Measurements from ENCODE around the gene ROBO1. TPM values are rescaled to one million over a fixed set of nuclear protein-coding genes. Genes with fewer than 3 reads are reported as not detected.

The ROBO1 gene
- total and polyA plus RNA-seq, 2 of the 13 experiments (the other 11 are each of a cell fraction or from before 2014, with no cell fraction given) = 52.2 to 71.0 TPM

DNA sequence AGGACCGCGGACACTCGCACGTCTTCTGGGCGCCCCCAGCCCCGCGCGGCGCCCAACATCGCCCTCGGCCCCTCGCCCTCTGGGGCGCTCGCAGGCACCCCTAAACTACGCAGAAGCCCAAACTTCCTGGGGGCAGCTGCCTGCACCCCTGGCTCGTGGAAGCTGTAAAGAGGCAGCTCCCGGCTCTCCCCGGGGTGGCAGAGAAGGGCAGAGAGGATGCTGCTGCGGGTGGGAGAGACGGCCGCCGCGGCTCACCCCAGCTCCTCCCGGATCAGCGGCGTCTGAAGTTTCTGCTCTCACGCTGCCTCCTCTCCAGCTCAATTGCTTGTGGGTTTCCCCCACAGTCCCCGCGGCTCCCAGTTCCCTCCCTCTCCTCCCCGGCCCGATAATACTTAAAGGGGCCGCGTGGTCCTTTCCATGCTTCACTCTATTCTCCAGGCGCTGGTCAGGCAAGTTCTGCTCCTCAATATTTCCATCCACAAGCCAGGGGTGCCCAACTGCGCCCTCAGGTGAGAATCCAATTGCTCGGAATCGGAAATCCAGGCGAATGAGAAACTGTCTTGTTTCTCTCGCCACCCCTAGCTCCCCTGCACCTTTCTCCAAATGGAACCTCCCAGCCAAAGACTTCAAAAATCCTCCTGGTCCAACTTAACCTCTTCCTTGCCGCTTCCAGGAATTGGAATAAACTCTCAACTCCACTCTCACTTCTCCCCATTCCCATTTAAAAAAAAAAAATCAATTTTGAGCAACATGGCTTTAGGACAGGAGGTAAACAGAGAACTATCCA is 748.5 kb downstream of the ROBO1 start (continued):
- TF ChIP-seq ZNF10 (CRISPR knock-in tag; IDR thresholded peaks at IDR 0.05; ENCODE audit: borderline replicate concordance, low read depth) (no peak), MBD4 (IDR thresholded peaks at IDR 0.05; ENCODE audit: borderline replicate concordance, low read length) (no peak), USF2 (IDR thresholded peaks at IDR 0.05; ENCODE audit: low read depth, low read length) (no peak), USF2 (CRISPR knock-in tag; IDR thresholded peaks at IDR 0.05; ENCODE audit: borderline replicate concordance) (no peak), TBX3 (IDR thresholded peaks at IDR 0.05; ENCODE audit: borderline replicate concordance) (no peak), PCBP1 (IDR thresholded peaks at IDR 0.05; ENCODE audit: borderline replicate concordance, low read depth, low read length) (no peak), ARHGAP35 (CRISPR knock-in tag; IDR thresholded peaks at IDR 0.05; ENCODE audit: borderline replicate concordance) (no peak), SAP130 (CRISPR knock-in tag; IDR thresholded peaks at IDR 0.05; ENCODE audit: low read depth) (peak; percentile 70), TARDBP (CRISPR knock-in tag; IDR thresholded peaks at IDR 0.05) (peak; percentile 83), JUNB (CRISPR knock-in tag; IDR thresholded peaks at IDR 0.05; ENCODE audit: borderline replicate concordance) (peak; percentile 52; the same call in 1 of the 2 replicates), ZNF850 (CRISPR knock-in tag; conservative IDR thresholded peaks at IDR 0.05) (no peak), ZFP90 (CRISPR knock-in tag; IDR thresholded peaks at IDR 0.05; ENCODE audit: borderline replicate concordance) (no peak), CHD2 (IDR thresholded peaks at IDR 0.05; ENCODE audit: low read depth, low read length) (no peak), ZNF367 (CRISPR knock-in tag; IDR thresholded peaks at IDR 0.05; ENCODE audit: borderline replicate concordance) (no peak), SSRP1 (CRISPR knock-in tag; IDR thresholded peaks at IDR 0.05) (no peak), FOXM1 (CRISPR knock-in tag; IDR thresholded peaks at IDR 0.05) (no peak), RAD51 (IDR thresholded peaks at IDR 0.05; ENCODE audit: borderline replicate concordance) (no peak), ZSCAN21 (CRISPR knock-in tag; IDR thresholded peaks at IDR 0.05; ENCODE audit: borderline replicate concordance) (no peak), KAT7 (CRISPR knock-in tag; IDR thresholded peaks at IDR 0.05; ENCODE audit: borderline replicate concordance) (peak; percentile 78; the same call in 1 of the 2 replicates), ZFP41 (CRISPR knock-in tag; IDR thresholded peaks at IDR 0.05; ENCODE audit: borderline replicate concordance) (peak; percentile 70; the same call in 1 of the 2 replicates), ZNF678 (CRISPR knock-in tag; IDR thresholded peaks at IDR 0.05) (no peak), SMAD9 (CRISPR knock-in tag; IDR thresholded peaks at IDR 0.05) (no peak)
- TF ChIP-seq, protein P1, sequence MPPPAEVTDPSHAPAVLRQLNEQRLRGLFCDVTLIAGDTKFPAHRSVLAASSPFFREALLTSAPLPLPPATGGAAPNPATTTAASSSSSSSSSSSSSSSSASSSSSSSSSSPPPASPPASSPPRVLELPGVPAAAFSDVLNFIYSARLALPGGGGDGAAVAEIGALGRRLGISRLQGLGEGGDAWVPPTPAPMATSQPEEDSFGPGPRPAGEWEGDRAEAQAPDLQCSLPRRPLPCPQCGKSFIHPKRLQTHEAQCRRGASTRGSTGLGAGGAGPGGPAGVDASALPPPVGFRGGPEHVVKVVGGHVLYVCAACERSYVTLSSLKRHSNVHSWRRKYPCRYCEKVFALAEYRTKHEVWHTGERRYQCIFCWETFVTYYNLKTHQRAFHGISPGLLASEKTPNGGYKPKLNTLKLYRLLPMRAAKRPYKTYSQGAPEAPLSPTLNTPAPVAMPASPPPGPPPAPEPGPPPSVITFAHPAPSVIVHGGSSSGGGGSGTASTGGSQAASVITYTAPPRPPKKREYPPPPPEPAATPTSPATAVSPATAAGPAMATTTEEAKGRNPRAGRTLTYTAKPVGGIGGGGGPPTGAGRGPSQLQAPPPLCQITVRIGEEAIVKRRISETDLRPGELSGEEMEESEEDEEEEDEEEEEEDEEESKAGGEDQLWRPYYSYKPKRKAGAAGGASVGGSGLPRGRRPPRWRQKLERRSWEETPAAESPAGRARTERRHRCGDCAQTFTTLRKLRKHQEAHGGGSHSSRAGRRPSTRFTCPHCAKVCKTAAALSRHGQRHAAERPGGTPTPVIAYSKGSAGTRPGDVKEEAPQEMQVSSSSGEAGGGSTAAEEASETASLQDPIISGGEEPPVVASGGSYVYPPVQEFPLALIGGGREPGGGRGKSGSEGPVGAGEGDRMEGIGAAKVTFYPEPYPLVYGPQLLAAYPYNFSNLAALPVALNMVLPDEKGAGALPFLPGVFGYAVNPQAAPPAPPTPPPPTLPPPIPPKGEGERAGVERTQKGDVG (CRISPR knock-in tag; IDR thresholded peaks at IDR 0.05; ENCODE audit: borderline replicate concordance) = no peak
- TF ChIP-seq, protein P2, sequence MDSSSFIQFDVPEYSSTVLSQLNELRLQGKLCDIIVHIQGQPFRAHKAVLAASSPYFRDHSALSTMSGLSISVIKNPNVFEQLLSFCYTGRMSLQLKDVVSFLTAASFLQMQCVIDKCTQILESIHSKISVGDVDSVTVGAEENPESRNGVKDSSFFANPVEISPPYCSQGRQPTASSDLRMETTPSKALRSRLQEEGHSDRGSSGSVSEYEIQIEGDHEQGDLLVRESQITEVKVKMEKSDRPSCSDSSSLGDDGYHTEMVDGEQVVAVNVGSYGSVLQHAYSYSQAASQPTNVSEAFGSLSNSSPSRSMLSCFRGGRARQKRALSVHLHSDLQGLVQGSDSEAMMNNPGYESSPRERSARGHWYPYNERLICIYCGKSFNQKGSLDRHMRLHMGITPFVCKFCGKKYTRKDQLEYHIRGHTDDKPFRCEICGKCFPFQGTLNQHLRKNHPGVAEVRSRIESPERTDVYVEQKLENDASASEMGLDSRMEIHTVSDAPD (CRISPR knock-in tag; IDR thresholded peaks at IDR 0.05) = peak; percentile 67; the same call in 1 of the 2 replicates
